Measurements from ENCODE around the gene CLDN16.

DNA sequence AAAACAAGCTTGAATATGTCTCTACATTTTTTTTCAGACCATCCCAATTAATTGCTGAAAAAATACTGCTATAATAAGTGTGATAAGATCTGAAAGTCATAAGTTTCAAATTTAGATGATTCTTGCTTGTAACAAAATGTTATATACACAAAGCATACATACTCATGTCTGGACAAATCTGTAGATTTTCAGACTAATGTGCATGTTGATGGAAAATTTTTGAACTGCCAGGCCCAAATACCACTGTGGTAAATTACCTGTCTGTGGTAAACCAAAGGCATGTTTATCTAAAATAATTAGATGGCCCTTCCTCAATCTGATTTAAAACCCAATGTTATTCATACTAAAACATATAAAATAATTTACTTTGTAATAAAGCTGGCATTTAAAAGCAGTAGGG is 31.7 kb upstream of the CLDN16 start:
- TF ChIP-seq ZFX (IDR thresholded peaks at IDR 0.05) (no peak), CTCF (conservative IDR thresholded peaks at IDR 0.05) (no peak)
